ENCODE measurements around the gene ATIC. TPM values are rescaled to one million over a fixed set of nuclear protein-coding genes. Genes with fewer than 3 reads are reported as not detected.
A peak's percentile ranks its signal among the peaks of the same experiment; 100 is the strongest.

The ATIC gene
- total RNA-seq, 1 donor from 2014 or later = 145 TPM

DNA sequence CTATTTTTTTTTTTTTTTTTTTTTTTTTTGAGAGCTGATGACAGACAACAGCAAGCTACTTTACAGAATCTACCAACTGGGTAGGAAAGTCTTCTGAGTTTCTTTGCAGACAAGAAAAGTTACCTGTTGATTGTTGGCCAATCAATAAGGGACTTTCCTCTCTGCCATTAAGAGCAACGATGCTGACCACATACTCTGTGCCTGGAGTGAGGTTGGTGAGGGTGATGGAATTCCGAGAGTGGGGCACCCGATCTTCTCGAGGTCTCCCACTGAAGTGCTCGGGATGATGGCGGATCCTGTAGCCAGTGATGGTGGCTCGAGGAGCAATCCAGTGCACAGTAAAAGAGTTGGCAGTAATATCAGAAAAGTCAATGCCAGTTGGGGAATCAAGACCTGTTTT is 74.7 kb downstream of the ATIC start:
- Mint-ChIP-seq H3K36me3 (ENCODE audit: insufficient read depth) (peaks cover 63% of the 10 kb centered on the region), H3K27me3 (no peaks in the 10 kb centered on the region), H3K4me1 (ENCODE audit: low read depth) (no peaks in the 10 kb centered on the region), H3K27ac (peak overlapping the region; percentile 90), H3K4me3 (ENCODE audit: low read depth) (no peak overlapping the region), H3K9me3 (ENCODE audit: low read depth) (no peaks in the 10 kb centered on the region)
- DNase-seq (ENCODE audit: low spot score, unreplicated experiment) = no peak
- TF ChIP-seq, protein P1, sequence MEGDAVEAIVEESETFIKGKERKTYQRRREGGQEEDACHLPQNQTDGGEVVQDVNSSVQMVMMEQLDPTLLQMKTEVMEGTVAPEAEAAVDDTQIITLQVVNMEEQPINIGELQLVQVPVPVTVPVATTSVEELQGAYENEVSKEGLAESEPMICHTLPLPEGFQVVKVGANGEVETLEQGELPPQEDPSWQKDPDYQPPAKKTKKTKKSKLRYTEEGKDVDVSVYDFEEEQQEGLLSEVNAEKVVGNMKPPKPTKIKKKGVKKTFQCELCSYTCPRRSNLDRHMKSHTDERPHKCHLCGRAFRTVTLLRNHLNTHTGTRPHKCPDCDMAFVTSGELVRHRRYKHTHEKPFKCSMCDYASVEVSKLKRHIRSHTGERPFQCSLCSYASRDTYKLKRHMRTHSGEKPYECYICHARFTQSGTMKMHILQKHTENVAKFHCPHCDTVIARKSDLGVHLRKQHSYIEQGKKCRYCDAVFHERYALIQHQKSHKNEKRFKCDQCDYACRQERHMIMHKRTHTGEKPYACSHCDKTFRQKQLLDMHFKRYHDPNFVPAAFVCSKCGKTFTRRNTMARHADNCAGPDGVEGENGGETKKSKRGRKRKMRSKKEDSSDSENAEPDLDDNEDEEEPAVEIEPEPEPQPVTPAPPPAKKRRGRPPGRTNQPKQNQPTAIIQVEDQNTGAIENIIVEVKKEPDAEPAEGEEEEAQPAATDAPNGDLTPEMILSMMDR (IDR thresholded peaks at IDR 0.05; ENCODE audit: unreplicated experiment) = no peak

DNA sequence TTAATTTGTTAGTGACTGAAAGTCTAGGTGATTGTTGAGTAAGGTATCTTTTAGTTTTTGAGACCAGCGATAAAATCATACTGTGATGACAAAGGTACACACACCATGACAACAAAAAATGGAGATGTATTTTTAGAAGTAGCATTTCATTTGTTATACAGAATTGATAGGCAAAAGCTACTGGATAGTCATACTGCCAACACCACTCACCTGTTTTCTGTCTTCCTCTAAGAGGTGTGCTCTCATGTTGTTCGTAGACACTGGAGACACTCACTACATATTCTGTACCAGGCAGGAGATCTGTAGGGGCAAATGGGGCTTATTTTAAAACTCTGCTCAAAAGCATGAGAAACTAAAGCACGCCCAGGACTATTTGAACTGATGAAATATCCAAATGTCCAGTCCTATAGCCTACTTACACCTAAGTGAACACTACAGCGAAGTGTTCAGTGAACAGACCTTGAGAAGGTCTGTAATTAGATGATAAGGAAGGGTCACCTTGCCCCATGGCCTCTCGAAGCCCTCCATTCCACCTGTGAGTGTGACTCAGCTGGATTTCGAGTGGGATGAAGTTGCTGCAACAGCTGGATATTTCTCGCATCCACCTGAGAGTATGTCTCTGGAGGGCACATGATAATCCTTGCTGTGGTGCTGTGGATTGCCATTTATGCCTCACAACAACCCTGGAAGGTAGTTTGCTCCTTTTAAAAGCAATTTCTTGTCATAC is 76.3 kb downstream of the ATIC start:
- Mint-ChIP-seq H3K9me3 (ENCODE audit: low read depth) (no peaks in the 10 kb centered on the region), H3K4me1 (ENCODE audit: low read depth) (no peaks in the 10 kb centered on the region), H3K27ac (peak overlapping the region; percentile 64), H3K4me3 (ENCODE audit: low read depth) (no peak overlapping the region), H3K27me3 (no peaks in the 10 kb centered on the region), H3K36me3 (ENCODE audit: insufficient read depth) (peaks cover 61% of the 10 kb centered on the region)
- no peak for DNase-seq (ENCODE audit: low spot score, unreplicated experiment)
- TF ChIP-seq, protein P1 (IDR thresholded peaks at IDR 0.05; ENCODE audit: unreplicated experiment) = no peak

DNA sequence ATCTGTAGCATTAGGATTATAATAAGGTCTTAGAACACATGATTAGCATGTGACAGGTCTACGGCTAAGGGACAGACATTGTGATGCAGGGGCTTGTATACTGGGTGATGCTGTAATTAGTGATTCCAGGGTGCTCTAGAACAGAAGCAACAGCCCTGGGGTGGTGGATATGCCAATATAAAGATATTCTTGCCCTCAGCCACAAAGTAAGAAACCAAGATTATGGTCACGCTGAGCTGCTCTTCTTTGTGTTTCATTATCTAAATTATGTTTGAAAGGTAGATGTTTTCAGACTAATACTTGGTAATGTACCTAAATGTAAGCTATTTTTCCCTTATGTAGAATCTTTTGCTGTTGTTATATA is 78.7 kb downstream of the ATIC start:
- no peak for DNase-seq (ENCODE audit: low spot score, unreplicated experiment)
- H3K27ac Mint-ChIP-seq = peak overlapping the region; percentile 78
- H3K4me1 Mint-ChIP-seq (ENCODE audit: low read depth) = peaks cover 2% of the 10 kb centered on the region
- TF ChIP-seq, protein P1 (IDR thresholded peaks at IDR 0.05; ENCODE audit: unreplicated experiment) = no peak
- H3K27me3 Mint-ChIP-seq = no peaks in the 10 kb centered on the region
- H3K9me3 Mint-ChIP-seq (ENCODE audit: low read depth) = no peaks in the 10 kb centered on the region
- peaks cover 62% of the 10 kb centered on the region for H3K36me3 Mint-ChIP-seq (ENCODE audit: insufficient read depth)
- H3K4me3 Mint-ChIP-seq (ENCODE audit: low read depth) = no peak overlapping the region

DNA sequence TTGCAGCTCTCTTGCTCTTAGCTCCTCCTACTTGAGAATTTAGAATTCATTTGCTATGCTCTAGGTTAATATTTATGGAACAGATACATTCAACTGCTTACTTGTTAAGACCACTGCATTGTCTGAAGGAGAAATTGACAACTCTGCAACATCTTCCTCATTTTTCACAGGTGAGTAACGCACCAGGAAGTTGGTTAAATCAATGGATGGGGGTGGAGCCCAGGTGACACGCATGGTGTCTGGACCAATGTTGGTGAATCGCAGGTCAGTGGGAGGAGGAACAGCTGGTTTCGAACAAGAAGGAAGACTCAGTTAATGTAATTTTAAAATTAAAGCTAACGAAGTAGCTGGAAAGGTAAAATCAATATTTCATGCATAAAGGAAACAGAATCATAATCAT is 79.7 kb downstream of the ATIC start:
- H3K27me3 Mint-ChIP-seq = no peaks in the 10 kb centered on the region
- H3K27ac Mint-ChIP-seq = peak overlapping the region; percentile 63
- no peak for DNase-seq (ENCODE audit: low spot score, unreplicated experiment)
- peaks cover 61% of the 10 kb centered on the region for H3K36me3 Mint-ChIP-seq (ENCODE audit: insufficient read depth)
- H3K4me1 Mint-ChIP-seq (ENCODE audit: low read depth) = peaks cover 5% of the 10 kb centered on the region
- no peak overlapping the region for H3K4me3 Mint-ChIP-seq (ENCODE audit: low read depth)
- TF ChIP-seq, protein P1 (IDR thresholded peaks at IDR 0.05; ENCODE audit: unreplicated experiment) = no peak
- H3K9me3 Mint-ChIP-seq (ENCODE audit: low read depth) = no peaks in the 10 kb centered on the region

DNA sequence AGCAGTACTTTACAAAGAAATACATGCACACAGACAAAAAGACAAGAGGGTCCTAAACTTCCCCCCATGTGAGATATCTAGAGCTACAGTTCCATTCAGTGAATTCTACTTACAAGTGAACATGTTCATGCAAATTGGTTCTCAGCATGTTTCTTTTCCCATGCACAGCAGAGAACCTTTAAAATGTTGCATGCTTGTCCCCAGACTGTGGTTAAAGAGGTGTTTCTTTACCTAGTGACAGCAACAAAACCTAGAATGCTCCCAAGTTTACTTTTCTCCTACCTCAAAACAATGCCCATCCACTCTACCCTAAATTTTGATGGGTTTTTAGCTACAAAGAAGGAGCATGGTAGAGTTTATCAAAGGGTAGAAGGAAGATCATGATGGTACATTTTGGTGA is 80.3 kb downstream of the ATIC start:
- H3K4me3 Mint-ChIP-seq (ENCODE audit: low read depth) = no peak overlapping the region

More for the DNA sequence above, 80.3 kb downstream of the ATIC start:
- TF ChIP-seq, protein P1 (IDR thresholded peaks at IDR 0.05; ENCODE audit: unreplicated experiment) = no peak
- H3K4me1 Mint-ChIP-seq (ENCODE audit: low read depth) = peaks cover 5% of the 10 kb centered on the region
- DNase-seq (ENCODE audit: low spot score, unreplicated experiment) = no peak
- H3K27ac Mint-ChIP-seq = peak overlapping the region; percentile 81
- peaks cover 56% of the 10 kb centered on the region for H3K36me3 Mint-ChIP-seq (ENCODE audit: insufficient read depth)
- H3K9me3 Mint-ChIP-seq (ENCODE audit: low read depth) = no peaks in the 10 kb centered on the region
- H3K27me3 Mint-ChIP-seq = no peaks in the 10 kb centered on the region
